ENCODE data around the gene GBF1. TPM values are rescaled to one million over a fixed set of nuclear protein-coding genes. Genes with fewer than 3 reads are reported as not detected.

Gene GBF1
- total RNA-seq, 1 experiment from 2014 or later: 23.7 TPM

- H3K79me2 ChIP-seq (ENCODE audit: insufficient read depth, low read length): no peaks in the 10 kb centered on the region
- no peak overlapping the region for H3K18ac ChIP-seq (ENCODE audit: insufficient read length, low read depth, low read length)
- H3K23ac ChIP-seq (ENCODE audit: insufficient read length, low read depth, low read length): no peak overlapping the region
- H3T11ph ChIP-seq (ENCODE audit: low read length): no peak overlapping the region
- H3K9ac ChIP-seq (ENCODE audit: extremely low read depth, insufficient read length, low read length): no peak overlapping the region
- Mint-ChIP-seq H3K4me3 (no peak overlapping the region), H3K27ac (no peak overlapping the region), H3K9me3 (no peaks in the 10 kb centered on the region), H3K4me1 (peaks cover 1 to 2% of the 10 kb centered on the region in 2 experiments), H3K27me3 (ENCODE audit: low read depth) (peaks cover 53% of the 10 kb centered on the region), H3K36me3 (ENCODE audit: insufficient read depth in 1 of 3, low read depth in 3 of 3) (no peaks in the 10 kb centered on the region)
- no peak overlapping the region for H2BK20ac ChIP-seq (ENCODE audit: low read depth, low read length, poor library complexity, severe bottlenecking)
- no peak overlapping the region for H3K27ac ChIP-seq (ENCODE audit: insufficient read length, low read depth, low read length)
- TF ChIP-seq CTCF (conservative IDR thresholded peaks at IDR 0.05): no peak
- H3K56ac ChIP-seq (ENCODE audit: insufficient read length, low read depth, low read length): no peak overlapping the region
- no peak overlapping the region for H3K4me2 ChIP-seq (ENCODE audit: insufficient read depth, insufficient read length, low read length)
- H2AK5ac ChIP-seq (ENCODE audit: insufficient read length, low read length): no peak overlapping the region
- no peak overlapping the region for H3K4ac ChIP-seq (ENCODE audit: low read depth, low read length)
- no peak overlapping the region for H2BK5ac ChIP-seq (ENCODE audit: insufficient read length, low read length)
- H3K27me3 ChIP-seq (ENCODE audit: insufficient read depth, low read length): no peaks in the 10 kb centered on the region; the same call in 1 of the 2 replicates
- no peak overlapping the region for H2AFZ ChIP-seq (ENCODE audit: low read length)
- no peaks in the 10 kb centered on the region for H3K23me2 ChIP-seq (ENCODE audit: insufficient read length, low read depth, low read length, poor library complexity, severe bottlenecking)
- no peak overlapping the region for H2BK120ac ChIP-seq (ENCODE audit: low read depth, low read length, poor library complexity, severe bottlenecking)
- H4K5ac ChIP-seq (ENCODE audit: insufficient read length, low read depth, low read length): no peak overlapping the region
- H2BK15ac ChIP-seq (ENCODE audit: low read depth, low read length): no peak overlapping the region
- no peaks in the 10 kb centered on the region for H3K9me3 ChIP-seq (ENCODE audit: control insufficient read depth, low read depth, low read length)
- H4K20me1 ChIP-seq (ENCODE audit: control insufficient read depth, insufficient read depth, insufficient read length): no peaks in the 10 kb centered on the region
- no peak overlapping the region for H4K8ac ChIP-seq (replicated peaks; ENCODE audit: insufficient read length, low read depth, low read length)
- H2BK12ac ChIP-seq (ENCODE audit: insufficient read length, low read depth, low read length): no peak overlapping the region
- no peaks in the 10 kb centered on the region for H3K4me1 ChIP-seq (ENCODE audit: insufficient read depth, low read length)
- H4K91ac ChIP-seq (ENCODE audit: insufficient read length, low read depth, low read length): no peak overlapping the region
- H3K14ac ChIP-seq (ENCODE audit: insufficient read depth, low read length): no peak overlapping the region
- H3K79me1 ChIP-seq (ENCODE audit: insufficient read depth, low read depth, low read length, poor library complexity, severe bottlenecking): no peaks in the 10 kb centered on the region
- DNase-seq: no peak
Measured at GRCh38 chr10:102220612-102221011, 24.7 kb upstream of the GBF1 start.
